ENCODE measurements around the gene FBXL13.

- no peak for TF ChIP-seq CTCF (IDR thresholded peaks at IDR 0.05; ENCODE audit: poor library complexity, severe bottlenecking)
- no peak for TF ChIP-seq REST (IDR thresholded peaks at IDR 0.05; ENCODE audit: borderline replicate concordance)
- TF ChIP-seq EZH2 (IDR thresholded peaks at IDR 0.05; ENCODE audit: borderline replicate concordance, insufficient read depth, low read length, poor library complexity, severe bottlenecking) = no peak
- TF ChIP-seq RAD21 (conservative IDR thresholded peaks at IDR 0.05) = no peak
- TF ChIP-seq POLR2AphosphoS5 (IDR thresholded peaks at IDR 0.05) = no peak
- TF ChIP-seq SMC3 (conservative IDR thresholded peaks at IDR 0.05; ENCODE audit: poor library complexity) = no peak
- TF ChIP-seq MXI1 (conservative IDR thresholded peaks at IDR 0.05; ENCODE audit: poor library complexity, severe bottlenecking) = no peak
- TF ChIP-seq EP300 (conservative IDR thresholded peaks at IDR 0.05; ENCODE audit: poor library complexity, severe bottlenecking) = no peak
These were observed 251.0 kb downstream of the FBXL13 start for GRCh38 chr7:102823390-102824119.

Measured in neural cell (in vitro differentiated cells).